ENCODE results near the gene PDLIM3.
"Not testable (repeated sequence)": the region's sequence is repeated elsewhere in the genome, so short reads cannot be mapped to it uniquely, and the experiment has no call there.

Gene PDLIM3

DNA sequence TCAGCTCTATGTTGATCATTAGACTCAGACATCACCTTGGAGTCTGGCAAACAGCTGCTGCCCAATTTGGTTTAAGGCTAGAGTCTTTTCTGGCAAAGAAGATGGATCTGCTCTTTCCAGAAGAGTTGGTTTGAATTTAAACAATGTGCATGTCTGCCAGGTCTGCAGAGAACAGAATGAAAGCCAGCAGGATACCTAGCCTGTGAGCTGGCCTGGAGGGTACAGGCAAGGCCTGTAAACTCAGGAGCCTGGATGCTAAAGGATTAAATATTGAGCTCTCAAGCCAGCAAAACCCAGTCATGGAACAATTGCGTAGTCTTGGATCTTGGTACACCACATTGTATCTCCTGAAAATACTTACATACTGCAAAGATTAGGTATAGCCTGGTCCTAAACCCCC lies 15.6 kb upstream of the PDLIM3 start:
- no peak for DNase-seq

- DNase-seq: peak; percentile 8
Observed at GRCh38 chr4:185549095-185549639, 13.9 kb upstream of the PDLIM3 start.

DNA sequence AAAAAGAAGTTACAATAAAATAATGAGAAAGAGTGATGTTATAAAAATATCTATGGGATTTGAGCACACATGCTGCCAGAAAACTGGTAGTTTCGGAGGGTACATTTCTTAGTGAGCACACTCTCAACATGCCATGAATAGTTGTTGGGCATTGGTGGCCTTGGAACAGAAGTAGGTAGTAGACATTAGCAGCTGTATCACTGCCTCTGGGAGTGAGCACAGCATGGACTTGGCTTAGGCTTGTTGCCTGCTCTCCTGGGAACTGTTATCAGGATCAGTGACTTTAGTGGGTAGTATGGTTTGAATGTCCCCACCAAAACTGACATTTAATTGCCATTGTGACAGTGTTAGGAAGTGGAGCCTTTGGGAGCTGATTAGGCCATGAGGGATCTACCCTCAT lies 13.3 kb upstream of the PDLIM3 start:
- no peak for DNase-seq

DNA sequence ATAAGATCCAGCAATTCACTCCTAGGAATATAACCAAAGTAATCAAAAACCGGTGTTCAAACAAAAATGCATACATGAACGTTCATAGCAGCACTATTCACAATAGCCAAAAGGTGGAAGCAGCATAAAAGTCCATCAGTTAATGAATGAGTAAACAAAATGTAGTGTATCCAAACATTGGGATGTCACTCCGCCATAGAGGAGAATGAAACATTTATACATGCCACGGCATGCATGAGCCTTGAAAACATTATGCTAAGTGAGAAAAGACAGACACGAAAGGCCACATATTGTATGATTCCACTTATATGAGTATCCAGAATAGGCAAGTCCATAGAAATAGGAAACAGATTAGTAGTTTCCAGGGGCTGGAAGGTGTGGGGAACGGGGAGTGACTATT lies 11.0 kb upstream of the PDLIM3 start:
- DNase-seq: no peak

- no peak for DNase-seq
Observed at GRCh38 chr4:185542626-185543315, 7.5 kb upstream of the PDLIM3 start.

- no peak for DNase-seq
Observed at GRCh38 chr4:185541251-185541727, 6.0 kb upstream of the PDLIM3 start.

DNA sequence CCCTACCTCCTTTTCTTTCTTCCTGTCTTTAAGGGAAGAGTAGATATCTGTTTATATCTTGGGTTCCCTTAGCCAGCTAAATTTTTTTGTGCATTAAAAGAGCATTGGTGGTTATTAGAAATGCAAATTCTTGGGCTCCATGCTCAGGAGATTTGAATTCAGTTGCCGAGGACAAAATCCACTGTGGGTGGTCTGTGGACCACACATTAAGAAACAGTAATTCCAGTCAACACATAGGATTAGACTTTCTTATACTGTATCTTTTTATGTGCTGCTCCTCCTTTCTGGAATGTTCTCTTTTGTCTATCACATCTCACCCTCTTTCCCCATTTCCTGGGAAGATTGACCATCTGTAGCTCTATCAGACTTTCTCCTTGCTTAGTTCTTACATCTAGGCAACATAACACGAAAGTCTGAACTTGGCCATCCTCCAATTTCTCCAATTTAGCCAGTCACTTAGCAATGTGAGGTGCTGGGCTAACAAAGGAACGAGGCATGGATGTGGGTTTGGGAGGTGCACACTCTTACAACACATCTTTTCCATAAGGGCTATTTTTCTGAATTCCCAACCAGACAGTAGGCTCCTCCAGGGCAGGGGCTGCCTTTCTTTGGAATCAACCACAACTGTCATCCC lies 5.3 kb upstream of the PDLIM3 start:
- DNase-seq: no peak

GRCh38 chr4:185540040-185540439 lies 4.7 kb upstream of the PDLIM3 start:
- no peak for DNase-seq

DNA sequence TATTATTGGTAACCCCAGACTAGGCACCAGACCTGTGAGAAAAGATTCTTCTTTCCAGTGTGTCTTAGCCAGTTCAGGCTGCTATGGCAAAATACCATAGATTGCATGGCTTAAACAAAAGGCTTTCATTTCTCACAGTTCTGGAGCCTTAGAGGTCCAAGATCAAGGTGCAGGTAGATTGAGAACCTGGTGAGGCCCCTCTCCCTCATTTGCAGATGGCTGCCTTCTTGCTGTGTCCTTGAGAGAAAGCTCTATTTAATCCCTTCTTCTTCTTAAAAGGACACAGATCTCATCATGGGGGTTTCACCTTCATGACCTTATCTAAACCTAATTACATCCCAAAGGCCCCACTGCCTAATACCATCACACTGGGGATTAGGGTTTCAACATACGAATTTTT lies 3.5 kb upstream of the PDLIM3 start:
- no peak for DNase-seq

DNA sequence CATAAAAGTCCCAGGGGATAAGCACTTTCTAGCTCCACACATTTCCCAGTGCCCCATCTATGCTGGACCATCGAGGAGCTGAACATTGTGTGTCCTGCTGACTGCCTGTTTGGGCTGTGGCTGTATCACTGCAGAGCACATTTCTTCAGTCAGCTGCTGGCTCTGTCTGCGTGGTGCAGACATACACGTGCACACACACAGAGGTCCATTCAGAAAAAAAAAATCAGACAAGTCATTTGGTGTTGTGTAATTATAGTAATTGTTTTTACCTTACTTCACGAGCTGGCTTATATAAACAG lies 1.1 kb upstream of the PDLIM3 start:
- DNase-seq: no peak

- DNase-seq: no peak
Observed at GRCh38 chr4:185535612-185536410, 504 bp upstream of the PDLIM3 start.

GRCh38 chr4:185534511-185534865 lies 819 bp downstream of the PDLIM3 start:
- no peak for DNase-seq

- DNase-seq: no peak
Observed at GRCh38 chr4:185532795-185533324, 2.4 kb downstream of the PDLIM3 start.

DNA sequence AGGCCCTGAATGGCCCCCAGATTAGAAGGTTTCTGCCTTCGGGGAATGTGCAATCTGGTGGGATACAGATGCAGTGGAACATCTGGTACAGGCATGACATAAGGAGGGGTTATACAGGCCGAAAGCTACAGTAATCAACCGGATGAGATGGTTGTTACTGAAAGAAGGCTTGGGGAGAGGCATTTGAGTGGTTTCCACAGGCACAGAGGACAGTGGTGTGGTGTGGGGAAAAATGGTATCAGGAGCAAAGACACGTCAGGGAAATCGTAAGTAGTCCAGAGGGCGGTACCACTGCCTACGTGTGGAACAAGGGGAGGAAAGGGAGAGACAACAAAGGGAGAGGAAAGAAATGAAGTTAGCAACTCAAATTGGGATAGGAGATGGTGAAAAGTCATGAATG lies 3.0 kb downstream of the PDLIM3 start:
- DNase-seq: no peak

DNA sequence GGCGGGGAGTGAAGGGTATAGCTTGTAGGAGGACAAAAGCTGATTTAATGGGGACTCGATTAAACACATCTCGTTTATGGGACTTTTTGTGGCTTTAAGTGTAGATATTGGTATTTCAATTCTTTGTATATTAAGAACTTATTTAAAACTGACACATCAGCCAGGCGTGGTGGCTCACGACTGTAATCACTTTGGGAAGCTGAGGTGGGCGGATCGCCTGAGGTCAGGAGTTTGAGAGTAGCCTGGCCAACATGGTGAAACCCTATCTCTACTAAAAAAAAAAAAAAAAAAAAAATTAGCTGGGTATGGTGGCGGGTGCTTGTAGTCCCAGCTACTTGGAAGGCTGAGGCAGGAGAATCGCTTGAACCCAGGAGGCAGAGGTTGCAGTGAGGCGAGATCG lies 3.7 kb downstream of the PDLIM3 start:
- DNase-seq: not testable (repeated sequence)

DNA sequence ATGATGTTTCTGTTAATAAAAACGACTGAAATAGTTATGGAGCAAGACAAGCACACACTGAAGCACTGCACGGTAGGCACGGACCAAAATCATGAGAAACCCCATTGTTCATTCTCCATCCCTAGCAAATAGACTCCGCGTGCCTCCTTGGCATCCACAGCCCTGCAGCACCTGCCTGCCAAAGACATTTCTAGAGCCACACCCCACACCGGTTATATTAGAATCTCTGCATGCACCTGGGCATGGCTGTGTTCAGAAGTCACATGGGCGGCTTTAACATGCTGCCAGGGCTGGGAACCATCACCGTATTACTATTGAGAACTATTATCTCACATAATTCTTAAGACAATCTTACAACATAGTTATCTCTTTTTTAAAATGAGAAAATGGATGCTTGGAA lies 5.9 kb downstream of the PDLIM3 start:
- no peak for DNase-seq

GRCh38 chr4:185524888-185525863 lies 10.1 kb downstream of the PDLIM3 start:
- no peak for DNase-seq

- DNase-seq: no peak
Observed at GRCh38 chr4:185523862-185524261, 11.4 kb downstream of the PDLIM3 start.

GRCh38 chr4:185522451-185522850 lies 12.9 kb downstream of the PDLIM3 start:
- DNase-seq: no peak

GRCh38 chr4:185520119-185520518 lies 15.2 kb downstream of the PDLIM3 start:
- DNase-seq: no peak

GRCh38 chr4:185518494-185518893 lies 16.8 kb downstream of the PDLIM3 start:
- no peak for DNase-seq

DNA sequence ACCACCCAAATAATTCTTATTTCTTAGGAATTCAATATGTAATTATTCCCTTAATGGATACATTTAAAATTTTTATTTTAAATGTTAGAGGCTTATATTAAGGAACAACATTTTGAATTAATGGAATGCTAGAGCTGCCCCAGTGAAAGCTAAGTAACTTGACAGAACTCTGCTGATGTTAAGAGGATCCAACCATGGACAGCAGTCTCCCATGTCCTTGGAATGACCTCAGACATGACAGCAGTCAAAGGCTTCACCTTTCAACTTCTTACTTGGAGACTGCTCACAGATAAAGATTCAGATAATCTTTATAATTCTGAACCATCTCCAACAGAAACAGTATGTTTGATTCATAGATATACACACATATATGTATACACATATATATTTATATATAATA lies 17.2 kb downstream of the PDLIM3 start:
- no peak for DNase-seq
